MM.1S (cell line): ENCODE measurements around the gene PTGER3.

Experiments used
- DNase-seq: peaks from one replicate; pipeline ENCODE4 v3.0.0-alpha.2; 2015
- H2AFZ ChIP-seq: fragments of 300-600 bp; sonication (generic); 2 replicates; pipeline ENCODE4 v1.6.0; 2016; ENCODE audit warnings: antibody characterized with exemption, low read length
- H3F3A ChIP-seq: fragments of 300-600 bp; sonication (generic); 2 replicates; pipeline ENCODE4 v1.6.1; 2016; ENCODE audit warnings: mild to moderate bottlenecking, antibody characterized with exemption, low read length, moderate library complexity, mixed read lengths; ENCODE audit not compliant: insufficient read depth
- H3K27ac ChIP-seq: fragments of 300-600 bp; sonication (generic); 2 replicates; pipeline ENCODE4 v1.5.1; 2016; ENCODE audit warnings: mild to moderate bottlenecking, low read length
- H3K27me3 ChIP-seq: fragments of 300-600 bp; sonication (generic); replicated peaks from 2 replicates; pipeline ENCODE4 v1.6.0; 2016; ENCODE audit warnings: low read length; ENCODE audit not compliant: insufficient read depth
- H3K36me3 ChIP-seq: fragments of 300-600 bp; sonication (generic); replicated peaks from 2 replicates; pipeline ENCODE4 v1.6.1; 2016; ENCODE audit warnings: mild to moderate bottlenecking, low read length, mixed read lengths; ENCODE audit not compliant: insufficient read depth
- H3K4me1 ChIP-seq: fragments of 300-600 bp; sonication (generic); 2 replicates; pipeline ENCODE4 v1.6.1; 2016; ENCODE audit warnings: low read length, mixed read lengths
- H3K4me2 ChIP-seq: fragments of 300-600 bp; sonication (generic); 2 replicates; pipeline ENCODE4 v1.6.0; 2016; ENCODE audit warnings: low read depth, low read length
- H3K4me3 ChIP-seq: fragments of 300-600 bp; sonication (generic); 2 replicates; pipeline ENCODE4 v1.5.1; 2016; ENCODE audit warnings: low read length, mixed read lengths
- H3K79me2 ChIP-seq: fragments of 300-600 bp; sonication (generic); 2 replicates; pipeline ENCODE4 v1.6.1; 2016; ENCODE audit warnings: mixed run types, low read length, mixed read lengths
- H3K9ac ChIP-seq: fragments of 300-600 bp; sonication (generic); 2 replicates; pipeline ENCODE4 v1.6.1; 2016; ENCODE audit warnings: low read length, mixed read lengths
- H3K9me2 ChIP-seq: fragments of 300-600 bp; sonication (generic); replicated peaks from 2 replicates; pipeline ENCODE4 v1.6.1; 2016; ENCODE audit warnings: mild to moderate bottlenecking, low read length, mixed read lengths; ENCODE audit not compliant: insufficient read depth
- H3K9me3 ChIP-seq: fragments of 300-600 bp; sonication (generic); replicated peaks from 2 replicates; pipeline ENCODE4 v1.6.1; 2016; ENCODE audit warnings: mild to moderate bottlenecking, low read length, mixed read lengths; ENCODE audit not compliant: insufficient read depth
- H4K20me1 ChIP-seq: fragments of 300-600 bp; sonication (generic); 2 replicates; pipeline ENCODE4 v1.6.1; 2016; ENCODE audit warnings: mild to moderate bottlenecking, low read length, moderate library complexity, mixed read lengths; ENCODE audit not compliant: insufficient read depth
- CTCF ChIP-seq: fragments of 300-600 bp; sonication (generic); IDR thresholded peaks from 2 replicates; pipeline ENCODE4 v1.5.1; 2016; ENCODE audit warnings: antibody characterized with exemption, low read length, mixed read lengths
- EZH2 ChIP-seq: fragments of 300-600 bp; sonication (generic); optimal IDR thresholded peaks from 2 replicates; pipeline ENCODE3; 2017; ENCODE audit warnings: low read depth, mild to moderate bottlenecking, antibody characterized with exemption, low read length, mixed read lengths
- EZH2phosphoT487 ChIP-seq: fragments of 300-600 bp; sonication (generic); IDR thresholded peaks from 2 replicates; pipeline ENCODE4 v1.6.1; 2018; ENCODE audit warnings: antibody characterized with exemption, low read length

Gene PTGER3

GRCh38 chr1:70963374-70963773 lies 84.2 kb downstream of the PTGER3 start:
- Histone ChIP-seq H2AFZ (no peak overlapping the region), H3K27ac (no peak overlapping the region), H3K9me3 (no peaks in the 10 kb centered on the region), H3K4me3 (no peak overlapping the region), H3K9ac (no peak overlapping the region), H3K4me1 (no peaks in the 10 kb centered on the region), H3K9me2 (no peaks in the 10 kb centered on the region), H3F3A (no peaks in the 10 kb centered on the region), H4K20me1 (no peaks in the 10 kb centered on the region), H3K79me2 (no peaks in the 10 kb centered on the region), H3K27me3 (no peaks in the 10 kb centered on the region), H3K36me3 (no peaks in the 10 kb centered on the region), H3K4me2 (no peak overlapping the region)
- no peak for DNase-seq
- no peak for TF ChIP-seq CTCF
- no peak for TF ChIP-seq EZH2phosphoT487
- TF ChIP-seq EZH2: no peak

- Histone ChIP-seq H3K79me2 (no peaks in the 10 kb centered on the region), H3K36me3 (no peaks in the 10 kb centered on the region), H3F3A (no peaks in the 10 kb centered on the region), H2AFZ (no peak overlapping the region), H3K9me3 (no peaks in the 10 kb centered on the region), H4K20me1 (no peaks in the 10 kb centered on the region), H3K4me1 (no peaks in the 10 kb centered on the region), H3K27ac (no peak overlapping the region), H3K4me3 (no peak overlapping the region), H3K9me2 (no peaks in the 10 kb centered on the region), H3K27me3 (no peaks in the 10 kb centered on the region), H3K9ac (no peak overlapping the region), H3K4me2 (no peak overlapping the region)
- no peak for TF ChIP-seq CTCF
- TF ChIP-seq EZH2phosphoT487: no peak
- TF ChIP-seq EZH2: no peak
- no peak for DNase-seq
These were observed 86.1 kb downstream of the PTGER3 start for GRCh38 chr1:70961374-70961975.

- TF ChIP-seq EZH2phosphoT487: no peak
- TF ChIP-seq CTCF: no peak
- TF ChIP-seq EZH2: no peak
- H2AFZ ChIP-seq: no peak overlapping the region
- no peak overlapping the region for H3K9ac ChIP-seq
- H3K4me2 ChIP-seq: no peak overlapping the region
- H3K79me2 ChIP-seq: no peaks in the 10 kb centered on the region
- H3K27ac ChIP-seq: no peak overlapping the region
- H3K4me1 ChIP-seq: no peaks in the 10 kb centered on the region
- no peaks in the 10 kb centered on the region for H4K20me1 ChIP-seq
- H3K4me3 ChIP-seq: no peak overlapping the region
- no peaks in the 10 kb centered on the region for H3K9me2 ChIP-seq
- no peaks in the 10 kb centered on the region for H3K9me3 ChIP-seq
- no peaks in the 10 kb centered on the region for H3K36me3 ChIP-seq
- H3K27me3 ChIP-seq: no peaks in the 10 kb centered on the region
- no peak for DNase-seq
- no peaks in the 10 kb centered on the region for H3F3A ChIP-seq
These were observed 99.1 kb downstream of the PTGER3 start for GRCh38 chr1:70948396-70949017.
